SU-DHL-6 (cell line): ENCODE data around the gene OPHN1.

Source experiments
- EZH2phosphoT487 ChIP-seq: fragments of 200-600 bp; sonication (generic), shearing (Covaris generic); conservative IDR thresholded peaks from 2 replicates; pipeline ENCODE4 v1.6.1; 2018; ENCODE audit warnings: mild to moderate bottlenecking, antibody characterized with exemption, low read length, moderate library complexity, mixed read lengths
- TF ChIP-seq, protein P1 (sequence below): fragments of 200-600 bp; sonication (generic); IDR thresholded peaks from one replicate; pipeline ENCODE4 v1.5.1; 2017; ENCODE audit warnings: antibody characterized with exemption, mild to moderate bottlenecking, low read length, moderate library complexity; ENCODE audit not compliant: insufficient read depth, poor library complexity, severe bottlenecking

GRCh38 chrX:68409194-68409593 is 24.1 kb downstream of the OPHN1 start:
- TF ChIP-seq, protein P1, sequence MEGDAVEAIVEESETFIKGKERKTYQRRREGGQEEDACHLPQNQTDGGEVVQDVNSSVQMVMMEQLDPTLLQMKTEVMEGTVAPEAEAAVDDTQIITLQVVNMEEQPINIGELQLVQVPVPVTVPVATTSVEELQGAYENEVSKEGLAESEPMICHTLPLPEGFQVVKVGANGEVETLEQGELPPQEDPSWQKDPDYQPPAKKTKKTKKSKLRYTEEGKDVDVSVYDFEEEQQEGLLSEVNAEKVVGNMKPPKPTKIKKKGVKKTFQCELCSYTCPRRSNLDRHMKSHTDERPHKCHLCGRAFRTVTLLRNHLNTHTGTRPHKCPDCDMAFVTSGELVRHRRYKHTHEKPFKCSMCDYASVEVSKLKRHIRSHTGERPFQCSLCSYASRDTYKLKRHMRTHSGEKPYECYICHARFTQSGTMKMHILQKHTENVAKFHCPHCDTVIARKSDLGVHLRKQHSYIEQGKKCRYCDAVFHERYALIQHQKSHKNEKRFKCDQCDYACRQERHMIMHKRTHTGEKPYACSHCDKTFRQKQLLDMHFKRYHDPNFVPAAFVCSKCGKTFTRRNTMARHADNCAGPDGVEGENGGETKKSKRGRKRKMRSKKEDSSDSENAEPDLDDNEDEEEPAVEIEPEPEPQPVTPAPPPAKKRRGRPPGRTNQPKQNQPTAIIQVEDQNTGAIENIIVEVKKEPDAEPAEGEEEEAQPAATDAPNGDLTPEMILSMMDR, result no peak
- no peak for TF ChIP-seq EZH2phosphoT487
